ENCODE results near the gene GRIK4. TPM values are rescaled to one million over a fixed set of nuclear protein-coding genes. Genes with fewer than 3 reads are reported as not detected.
A peak's percentile ranks its signal among the peaks of the same experiment; 100 is the strongest.

Gene GRIK4
- total and polyA plus RNA-seq, 2 experiments from 2014 or later: 0.28 to 0.45 TPM

DNA sequence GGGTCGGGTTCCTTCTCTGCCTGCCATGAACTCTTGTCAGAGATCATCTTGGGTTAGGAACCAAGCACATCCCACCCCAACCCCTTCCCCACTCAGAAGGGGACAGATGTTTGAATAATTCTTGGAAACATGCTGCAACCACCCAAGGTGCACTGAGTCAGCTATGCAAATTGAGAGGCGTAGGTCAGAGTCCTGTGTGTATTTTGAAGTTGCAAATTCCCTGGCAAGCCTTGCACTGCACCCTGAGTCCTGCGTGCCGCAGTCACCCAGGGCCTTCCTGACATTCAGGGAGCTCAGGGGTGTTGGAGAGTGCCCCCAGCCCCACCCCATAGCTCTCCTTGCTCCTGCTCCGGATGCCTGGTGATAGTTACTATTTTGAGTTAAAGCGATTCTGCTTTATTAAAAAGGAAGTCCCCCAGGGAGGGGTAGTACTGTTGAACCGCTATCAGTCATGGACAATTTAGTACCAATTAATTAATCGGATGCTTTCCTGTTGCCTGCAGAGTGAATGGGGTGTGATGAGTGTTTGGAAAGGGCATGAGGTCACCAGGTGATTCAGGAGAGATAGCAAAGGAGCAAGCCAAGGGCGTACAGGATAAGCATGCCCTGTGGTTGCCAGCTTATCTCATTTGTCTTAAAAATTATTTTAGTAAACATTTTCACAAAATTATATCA is 123.7 kb downstream of the GRIK4 start:
- H3K4me1 ChIP-seq (ENCODE audit: low read depth): peaks cover 6% of the 10 kb centered on the region
- H3K27me3 ChIP-seq: peaks cover 7% of the 10 kb centered on the region
- H3K4me3 ChIP-seq: no peak overlapping the region
- H3K27ac ChIP-seq: no peak overlapping the region
- no peaks in the 10 kb centered on the region for H3K9me3 ChIP-seq (ENCODE audit: low read depth)
- H3K36me3 ChIP-seq: no peaks in the 10 kb centered on the region
- TF ChIP-seq, protein P1, sequence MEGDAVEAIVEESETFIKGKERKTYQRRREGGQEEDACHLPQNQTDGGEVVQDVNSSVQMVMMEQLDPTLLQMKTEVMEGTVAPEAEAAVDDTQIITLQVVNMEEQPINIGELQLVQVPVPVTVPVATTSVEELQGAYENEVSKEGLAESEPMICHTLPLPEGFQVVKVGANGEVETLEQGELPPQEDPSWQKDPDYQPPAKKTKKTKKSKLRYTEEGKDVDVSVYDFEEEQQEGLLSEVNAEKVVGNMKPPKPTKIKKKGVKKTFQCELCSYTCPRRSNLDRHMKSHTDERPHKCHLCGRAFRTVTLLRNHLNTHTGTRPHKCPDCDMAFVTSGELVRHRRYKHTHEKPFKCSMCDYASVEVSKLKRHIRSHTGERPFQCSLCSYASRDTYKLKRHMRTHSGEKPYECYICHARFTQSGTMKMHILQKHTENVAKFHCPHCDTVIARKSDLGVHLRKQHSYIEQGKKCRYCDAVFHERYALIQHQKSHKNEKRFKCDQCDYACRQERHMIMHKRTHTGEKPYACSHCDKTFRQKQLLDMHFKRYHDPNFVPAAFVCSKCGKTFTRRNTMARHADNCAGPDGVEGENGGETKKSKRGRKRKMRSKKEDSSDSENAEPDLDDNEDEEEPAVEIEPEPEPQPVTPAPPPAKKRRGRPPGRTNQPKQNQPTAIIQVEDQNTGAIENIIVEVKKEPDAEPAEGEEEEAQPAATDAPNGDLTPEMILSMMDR (IDR thresholded peaks at IDR 0.05; ENCODE audit: low read depth, low read length): no peak
- no peak for DNase-seq (ENCODE audit: low read depth in 1 of 2, low spot score in 1 of 2)

DNA sequence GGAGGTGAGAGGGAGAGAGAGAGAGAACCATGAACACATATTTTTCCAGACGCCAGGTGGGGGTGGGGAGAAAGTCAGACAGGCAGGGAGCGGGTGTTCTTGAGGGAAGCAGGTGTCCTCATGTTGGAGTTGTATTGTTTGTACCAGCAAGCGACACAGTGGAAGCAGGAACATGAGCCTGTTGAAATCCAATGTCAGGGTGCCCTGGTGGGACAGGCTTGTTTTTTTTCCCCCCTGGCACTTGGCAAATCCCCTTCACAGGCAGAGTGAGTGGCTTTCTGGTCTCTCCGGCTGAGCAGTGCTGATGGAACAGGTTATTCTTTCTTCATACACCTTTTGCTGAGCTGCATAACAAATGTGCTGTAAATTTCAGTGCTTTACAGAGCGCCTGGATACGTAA is 125.6 kb downstream of the GRIK4 start:
- TF ChIP-seq, protein P1 (IDR thresholded peaks at IDR 0.05; ENCODE audit: low read depth, low read length): no peak
- peaks cover 6% of the 10 kb centered on the region for H3K4me1 ChIP-seq (ENCODE audit: low read depth)
- no peak overlapping the region for H3K27ac ChIP-seq
- H3K9me3 ChIP-seq (ENCODE audit: low read depth): no peaks in the 10 kb centered on the region
- H3K36me3 ChIP-seq: no peaks in the 10 kb centered on the region
- no peak for DNase-seq (ENCODE audit: low read depth in 1 of 2, low spot score in 1 of 2)
- H3K27me3 ChIP-seq: peaks cover 7% of the 10 kb centered on the region
- no peak overlapping the region for H3K4me3 ChIP-seq

DNA sequence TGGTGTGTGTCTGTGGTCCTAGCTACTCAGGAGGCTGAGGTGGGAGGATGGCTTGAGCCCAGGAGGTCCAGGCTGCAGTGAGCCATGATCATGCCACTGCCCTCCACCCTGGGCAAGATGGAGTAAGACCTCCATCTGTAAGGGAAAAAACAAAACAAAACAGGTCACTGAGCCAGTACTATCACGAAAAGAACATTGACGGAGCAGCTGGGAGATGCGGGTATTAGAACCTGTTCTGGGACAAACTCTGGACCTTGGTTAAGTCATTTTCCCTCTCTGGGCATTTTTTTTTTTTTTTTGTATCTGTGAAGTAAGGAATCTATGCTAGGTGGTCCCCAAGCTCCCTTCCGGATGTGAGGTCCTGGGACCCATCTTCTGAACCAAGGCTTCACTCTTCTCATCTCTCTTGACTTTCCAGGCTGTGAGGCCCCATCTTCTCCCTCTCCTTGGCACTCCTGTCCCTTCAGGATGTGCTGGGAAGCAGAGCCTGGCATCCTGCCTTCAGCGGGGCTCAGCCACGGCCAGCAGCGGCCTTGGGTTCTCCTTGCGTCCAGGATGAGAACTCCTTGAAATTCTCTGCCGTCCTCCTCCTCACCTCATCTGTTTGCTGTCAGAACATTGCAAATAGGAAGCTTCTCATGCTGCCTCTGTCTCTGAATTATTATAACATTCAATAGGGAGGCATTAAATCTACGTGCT is 130.8 kb downstream of the GRIK4 start:
- Histone ChIP-seq H3K27ac (no peak overlapping the region), H3K27me3 (peaks cover 47% of the 10 kb centered on the region), H3K4me3 (no peak overlapping the region), H3K36me3 (no peaks in the 10 kb centered on the region), H3K4me1 (ENCODE audit: low read depth) (no peaks in the 10 kb centered on the region), H3K9me3 (ENCODE audit: low read depth) (no peaks in the 10 kb centered on the region)
- DNase-seq (ENCODE audit: low read depth in 1 of 2, low spot score in 1 of 2): no peak
- TF ChIP-seq, protein P1 (IDR thresholded peaks at IDR 0.05; ENCODE audit: low read depth, low read length): no peak

DNA sequence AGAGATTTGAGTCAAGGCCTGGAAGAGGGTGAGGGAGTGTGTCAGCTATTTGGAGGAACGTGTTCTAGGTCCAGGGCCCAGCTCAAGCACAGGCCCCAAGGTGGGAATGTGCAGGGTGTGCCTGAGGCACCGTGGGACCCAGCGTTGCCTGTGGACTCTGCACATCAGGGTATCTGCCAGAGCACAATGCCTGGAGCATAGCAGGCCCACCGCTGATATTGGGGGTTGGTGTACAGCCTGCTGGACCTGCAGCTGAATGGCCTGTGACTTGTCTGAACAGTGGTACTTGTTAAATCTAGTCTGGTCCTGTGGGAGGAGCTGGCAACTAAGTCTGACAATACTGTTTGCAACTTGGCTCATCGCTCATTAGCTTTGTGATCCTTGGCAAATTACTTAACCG is 131.7 kb downstream of the GRIK4 start:
- H3K27ac ChIP-seq: no peak overlapping the region
- TF ChIP-seq, protein P1 (IDR thresholded peaks at IDR 0.05; ENCODE audit: low read depth, low read length): no peak
- H3K4me1 ChIP-seq (ENCODE audit: low read depth): no peaks in the 10 kb centered on the region
- no peak overlapping the region for H3K4me3 ChIP-seq
- H3K36me3 ChIP-seq: no peaks in the 10 kb centered on the region
- DNase-seq (ENCODE audit: low read depth in 1 of 2, low spot score in 1 of 2): no peak
- peaks cover 56% of the 10 kb centered on the region for H3K27me3 ChIP-seq
- no peaks in the 10 kb centered on the region for H3K9me3 ChIP-seq (ENCODE audit: low read depth)

DNA sequence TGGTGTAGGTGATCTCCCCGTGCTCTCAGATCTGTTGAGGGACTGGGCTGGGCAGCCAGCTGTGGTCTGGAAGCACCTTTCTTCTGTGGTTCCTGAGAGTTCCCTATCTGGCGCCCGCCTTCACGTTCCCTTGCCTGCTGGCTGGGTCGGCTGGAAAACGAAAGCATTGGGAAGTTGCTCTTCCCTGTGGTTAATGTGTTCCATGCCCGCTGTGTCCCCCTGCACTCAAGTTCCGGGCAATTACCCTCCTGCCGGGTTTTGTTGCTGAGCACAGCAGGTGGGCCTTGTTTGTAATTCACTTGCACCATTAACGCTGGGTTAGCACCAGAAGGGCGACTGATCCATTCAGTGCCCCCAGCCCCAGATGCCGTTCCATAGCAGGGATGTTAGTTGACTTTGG is 134.1 kb downstream of the GRIK4 start:
- TF ChIP-seq, protein P1 (IDR thresholded peaks at IDR 0.05; ENCODE audit: low read depth, low read length): no peak
- Histone ChIP-seq H3K27ac (no peak overlapping the region), H3K36me3 (no peaks in the 10 kb centered on the region), H3K27me3 (peaks cover 72% of the 10 kb centered on the region), H3K4me3 (no peak overlapping the region), H3K4me1 (ENCODE audit: low read depth) (no peaks in the 10 kb centered on the region), H3K9me3 (ENCODE audit: low read depth) (no peaks in the 10 kb centered on the region)
- peak in 1 of 2 donors; percentile 6 for DNase-seq (ENCODE audit: low read depth in 1 of 2, low spot score in 1 of 2)
